OCI-LY1 (cell line): ENCODE results near the gene CALHM4.

ENCODE experiments used
- H2AFZ ChIP-seq: fragments of 200-600 bp; sonication (generic), shearing (Covaris generic); 2 replicates; pipeline ENCODE4 v1.6.0; 2014; ENCODE audit warnings: antibody characterized with exemption, mild to moderate bottlenecking, low read length
- H3F3A ChIP-seq: fragments of 200-600 bp; sonication (generic), shearing (Covaris generic); 2 replicates; pipeline ENCODE4 v1.6.0; 2014; ENCODE audit warnings: mild to moderate bottlenecking, antibody characterized with exemption, low read length, moderate library complexity; ENCODE audit not compliant: insufficient read depth
- H3K27ac ChIP-seq: fragments of 200-600 bp; sonication (generic); 2 replicates; pipeline ENCODE4 v1.5.1; 2014; ENCODE audit warnings: low read length, mixed run types, mild to moderate bottlenecking, low read depth; ENCODE audit not compliant: poor library complexity, severe bottlenecking
- H3K27me3 ChIP-seq: fragments of 200-600 bp; sonication (generic); 2 replicates; pipeline ENCODE4 v1.6.0; 2014; ENCODE audit warnings: antibody characterized with exemption, mild to moderate bottlenecking, low read length, moderate library complexity; ENCODE audit not compliant: insufficient read depth
- H3K36me3 ChIP-seq: fragments of 200-600 bp; sonication (generic); 2 replicates; pipeline ENCODE4 v1.6.1; 2014; ENCODE audit warnings: mild to moderate bottlenecking, antibody characterized with exemption, low read length, moderate library complexity, mixed read lengths; ENCODE audit not compliant: insufficient read depth
- H3K4me1 ChIP-seq: fragments of 200-600 bp; sonication (generic); 2 replicates; pipeline ENCODE4 v1.5.1; 2014; ENCODE audit warnings: mild to moderate bottlenecking, low read length, moderate library complexity; ENCODE audit not compliant: insufficient read depth, severe bottlenecking
- H3K4me2 ChIP-seq: fragments of 200-600 bp; sonication (generic), shearing (Covaris generic); 2 replicates; pipeline ENCODE4 v1.6.1; 2014; ENCODE audit warnings: low read length
- H3K4me3 ChIP-seq: fragments of 200-600 bp; sonication (generic); 2 replicates; pipeline ENCODE4 v1.5.1; 2014; ENCODE audit warnings: low read length, low read depth, mild to moderate bottlenecking, mixed read lengths; ENCODE audit not compliant: poor library complexity, severe bottlenecking
- H3K79me2 ChIP-seq: fragments of 200-600 bp; shearing (Covaris generic); 2 replicates; pipeline ENCODE4 v1.6.1; 2016; ENCODE audit warnings: mixed run types, low read length, mixed read lengths; ENCODE audit not compliant: insufficient read depth
- H3K9ac ChIP-seq: fragments of 200-600 bp; sonication (generic), shearing (Covaris generic); 2 replicates; pipeline ENCODE4 v1.6.1; 2014; ENCODE audit warnings: mild to moderate bottlenecking, low read length, mixed read lengths
- H3K9me2 ChIP-seq: fragments of 200-600 bp; sonication (generic), shearing (Covaris generic); 2 replicates; pipeline ENCODE4 v1.6.1; 2014; ENCODE audit warnings: low read depth, mild to moderate bottlenecking, low read length, mixed read lengths
- H3K9me3 ChIP-seq: fragments of 200-600 bp; shearing (Covaris generic); 2 replicates; pipeline ENCODE4 v1.6.1; 2014; ENCODE audit warnings: low read length, mixed read lengths
- H4K20me1 ChIP-seq: fragments of 200-600 bp; sonication (generic), shearing (Covaris generic); 2 replicates; pipeline ENCODE4 v1.6.0; 2016; ENCODE audit warnings: mild to moderate bottlenecking, low read length; ENCODE audit not compliant: insufficient read depth
- EZH2 ChIP-seq: fragments of 200-600 bp; sonication (generic), shearing (Covaris generic); IDR thresholded peaks from 2 replicates; pipeline ENCODE4 v1.8.0; 2017; ENCODE audit warnings: borderline replicate concordance, mixed run types, mild to moderate bottlenecking, antibody characterized with exemption, low read length, moderate library complexity, mixed read lengths
- TF ChIP-seq, protein P1 (sequence below): fragments of 200-600 bp; sonication (generic), shearing (Covaris generic); IDR thresholded peaks from 2 replicates; pipeline ENCODE4 v1.5.1; 2017; ENCODE audit warnings: mild to moderate bottlenecking, antibody characterized with exemption, low read length, moderate library complexity, mixed read lengths

CALHM4 gene

DNA sequence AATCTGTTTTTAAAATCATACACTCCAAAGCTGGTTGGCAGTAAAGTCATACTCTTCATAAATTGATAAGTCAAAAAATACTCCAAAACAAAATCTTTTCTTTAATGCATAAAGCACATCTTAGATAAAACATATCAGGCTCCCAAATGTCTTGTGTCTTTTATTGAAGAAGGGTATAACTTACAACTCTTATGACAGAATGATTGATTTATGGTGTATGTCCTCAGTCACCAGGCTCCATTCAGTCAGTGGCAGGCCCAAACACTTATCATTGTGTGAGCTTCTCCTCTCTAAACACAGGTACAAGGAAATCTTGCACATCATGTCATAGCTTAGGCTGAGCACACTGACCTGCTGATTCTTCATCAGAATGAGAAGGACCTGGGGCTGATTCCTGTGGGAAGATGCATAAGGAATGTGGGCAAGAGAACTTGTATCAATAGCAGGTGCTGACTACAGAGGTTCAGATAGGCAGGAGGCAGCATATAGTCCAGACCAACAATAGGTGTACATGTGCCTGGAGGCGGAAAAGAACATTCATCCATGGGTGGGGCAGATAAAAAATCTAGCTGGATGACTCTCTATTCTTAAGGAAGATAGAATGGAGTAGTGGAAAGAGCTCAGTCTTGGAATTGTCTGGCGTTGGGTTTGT lies 40.2 kb upstream of the CALHM4 start:
- H4K20me1 ChIP-seq = no peaks in the 10 kb centered on the region
- no peak overlapping the region for H3K9ac ChIP-seq
- H3K36me3 ChIP-seq = no peaks in the 10 kb centered on the region
- H2AFZ ChIP-seq = no peak overlapping the region
- H3K4me3 ChIP-seq = no peak overlapping the region
- H3K79me2 ChIP-seq = no peaks in the 10 kb centered on the region
- TF ChIP-seq, protein P1, sequence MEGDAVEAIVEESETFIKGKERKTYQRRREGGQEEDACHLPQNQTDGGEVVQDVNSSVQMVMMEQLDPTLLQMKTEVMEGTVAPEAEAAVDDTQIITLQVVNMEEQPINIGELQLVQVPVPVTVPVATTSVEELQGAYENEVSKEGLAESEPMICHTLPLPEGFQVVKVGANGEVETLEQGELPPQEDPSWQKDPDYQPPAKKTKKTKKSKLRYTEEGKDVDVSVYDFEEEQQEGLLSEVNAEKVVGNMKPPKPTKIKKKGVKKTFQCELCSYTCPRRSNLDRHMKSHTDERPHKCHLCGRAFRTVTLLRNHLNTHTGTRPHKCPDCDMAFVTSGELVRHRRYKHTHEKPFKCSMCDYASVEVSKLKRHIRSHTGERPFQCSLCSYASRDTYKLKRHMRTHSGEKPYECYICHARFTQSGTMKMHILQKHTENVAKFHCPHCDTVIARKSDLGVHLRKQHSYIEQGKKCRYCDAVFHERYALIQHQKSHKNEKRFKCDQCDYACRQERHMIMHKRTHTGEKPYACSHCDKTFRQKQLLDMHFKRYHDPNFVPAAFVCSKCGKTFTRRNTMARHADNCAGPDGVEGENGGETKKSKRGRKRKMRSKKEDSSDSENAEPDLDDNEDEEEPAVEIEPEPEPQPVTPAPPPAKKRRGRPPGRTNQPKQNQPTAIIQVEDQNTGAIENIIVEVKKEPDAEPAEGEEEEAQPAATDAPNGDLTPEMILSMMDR = no peak
- no peak for TF ChIP-seq EZH2
- H3K27ac ChIP-seq = no peak overlapping the region
- H3F3A ChIP-seq = no peaks in the 10 kb centered on the region
- H3K9me2 ChIP-seq = no peaks in the 10 kb centered on the region
- H3K27me3 ChIP-seq = no peaks in the 10 kb centered on the region; the same call in 1 of the 2 replicates
- no peaks in the 10 kb centered on the region for H3K9me3 ChIP-seq
- H3K4me1 ChIP-seq = no peaks in the 10 kb centered on the region
- no peak overlapping the region for H3K4me2 ChIP-seq

DNA sequence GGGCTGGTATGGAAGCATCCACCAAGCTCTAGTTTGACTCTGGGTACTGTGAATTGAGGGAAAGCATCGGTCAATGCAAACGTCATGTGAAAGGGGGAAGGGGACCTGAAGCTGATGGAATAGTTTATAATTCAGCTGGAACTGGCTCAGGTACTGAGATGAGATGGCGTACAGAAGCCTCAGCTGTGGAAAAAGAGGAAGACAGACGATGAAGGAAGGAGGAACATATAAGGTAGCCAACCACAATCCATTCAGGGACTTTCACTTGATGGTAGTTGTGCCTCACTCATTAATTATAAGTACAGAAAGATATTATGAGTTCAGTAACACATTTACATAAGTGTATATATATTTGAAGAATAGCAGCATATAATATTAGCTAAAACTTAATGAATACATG lies 39.4 kb upstream of the CALHM4 start:
- no peak for TF ChIP-seq EZH2
- TF ChIP-seq, protein P1 = no peak
- Histone ChIP-seq H3K79me2 (no peaks in the 10 kb centered on the region), H3K4me3 (no peak overlapping the region), H3K27ac (no peak overlapping the region), H3K4me1 (no peaks in the 10 kb centered on the region), H3K4me2 (no peak overlapping the region), H3K9me2 (no peaks in the 10 kb centered on the region), H3K9ac (no peak overlapping the region), H3K27me3 (no peaks in the 10 kb centered on the region; the same call in 1 of the 2 replicates), H4K20me1 (no peaks in the 10 kb centered on the region), H3K36me3 (no peaks in the 10 kb centered on the region), H3F3A (no peaks in the 10 kb centered on the region), H3K9me3 (no peaks in the 10 kb centered on the region), H2AFZ (no peak overlapping the region)

DNA sequence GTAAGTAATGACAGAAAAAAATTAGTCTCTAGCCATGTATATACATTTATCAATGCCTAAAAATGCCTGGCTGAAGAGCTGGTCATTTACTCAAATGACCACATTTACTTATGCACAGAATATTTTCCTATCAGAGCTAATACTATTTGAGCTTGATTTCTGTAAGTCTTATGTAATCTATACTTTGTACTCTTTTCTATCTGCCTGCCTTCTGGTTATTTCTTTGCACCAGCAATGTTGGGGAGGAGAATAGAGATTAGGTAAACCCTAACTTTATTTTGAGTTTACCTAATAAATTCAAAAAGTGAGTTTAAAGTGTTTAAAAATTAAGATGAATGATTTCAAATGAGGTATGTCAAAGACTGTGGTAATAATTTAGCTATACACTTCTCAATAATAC lies 38.4 kb upstream of the CALHM4 start:
- no peak overlapping the region for H3K4me2 ChIP-seq
- H2AFZ ChIP-seq = no peak overlapping the region

More for the DNA sequence above, 38.4 kb upstream of the CALHM4 start:
- TF ChIP-seq EZH2 = no peak
- TF ChIP-seq, protein P1 = no peak
- no peaks in the 10 kb centered on the region for H3K4me1 ChIP-seq
- no peak overlapping the region for H3K27ac ChIP-seq
- H3K36me3 ChIP-seq = no peaks in the 10 kb centered on the region
- no peaks in the 10 kb centered on the region; the same call in 1 of the 2 replicates for H3K27me3 ChIP-seq
- H3F3A ChIP-seq = no peaks in the 10 kb centered on the region
- no peaks in the 10 kb centered on the region for H4K20me1 ChIP-seq
- no peaks in the 10 kb centered on the region for H3K79me2 ChIP-seq
- H3K9me2 ChIP-seq = no peaks in the 10 kb centered on the region
- H3K9me3 ChIP-seq = no peaks in the 10 kb centered on the region
- H3K9ac ChIP-seq = no peak overlapping the region
- H3K4me3 ChIP-seq = no peak overlapping the region
